GM12873 (cell line): ENCODE measurements around the gene PNMA6A.

Experiments used
- TF ChIP-seq, protein P1 (sequence below): IDR thresholded peaks from 2 replicates; pipeline ENCODE4 v1.5.1; 2012; ENCODE audit warnings: low read depth, mild to moderate bottlenecking, moderate library complexity, low read length, control low read depth; ENCODE audit not compliant: insufficient read depth; ENCODE audit errors: missing control alignments

PNMA6A gene

DNA sequence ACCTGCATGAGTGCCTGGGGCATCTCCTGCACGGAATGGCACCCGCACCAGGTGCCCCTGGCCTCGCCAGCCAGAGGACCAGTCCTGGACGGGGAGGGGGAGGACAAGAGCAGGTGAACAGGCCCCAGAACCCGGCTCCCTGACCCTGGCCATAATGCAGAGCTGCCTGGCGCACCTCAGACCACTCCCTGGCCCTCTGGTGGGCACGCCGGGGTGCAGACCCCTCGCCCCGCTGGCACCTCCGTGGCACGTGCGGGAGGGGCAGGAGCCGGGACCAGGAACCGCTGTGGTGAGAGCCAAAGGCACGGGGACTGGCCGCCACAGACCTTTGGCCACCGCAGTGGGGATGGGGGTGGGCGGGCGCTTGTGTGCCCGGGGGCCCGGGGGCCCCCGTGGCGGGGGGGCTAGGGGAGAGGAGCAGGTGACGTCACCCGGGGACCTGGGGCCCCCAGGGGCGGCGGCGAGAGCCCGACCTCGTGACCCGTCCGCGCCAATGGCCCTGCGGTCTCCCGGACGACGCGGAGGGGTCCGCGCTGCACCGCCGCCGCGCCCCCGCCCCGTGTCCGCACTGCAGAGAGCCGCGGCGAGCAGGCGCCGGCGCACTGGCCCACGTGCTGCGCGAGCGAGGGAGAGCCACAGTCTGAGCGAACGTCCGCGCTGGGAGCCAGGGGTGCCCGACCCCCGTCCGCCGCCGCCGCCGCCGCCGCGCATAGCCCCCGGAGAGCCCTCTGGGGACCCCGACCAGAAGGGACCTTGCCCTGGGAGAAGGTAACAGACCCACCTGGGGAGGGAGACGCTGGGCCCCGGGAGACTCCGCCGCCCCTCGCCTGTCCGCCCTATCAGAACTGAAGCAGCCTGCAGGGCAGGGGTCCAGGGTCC is 16.1 kb upstream of the PNMA6A start, which contains the start of gene PNMA3:
TSS of gene PNMA3 (plus strand) at position 600 of the 879 bp plus-strand sequence. CDS start 586 bp downstream, outside the sequence.
- TF ChIP-seq, protein P1, sequence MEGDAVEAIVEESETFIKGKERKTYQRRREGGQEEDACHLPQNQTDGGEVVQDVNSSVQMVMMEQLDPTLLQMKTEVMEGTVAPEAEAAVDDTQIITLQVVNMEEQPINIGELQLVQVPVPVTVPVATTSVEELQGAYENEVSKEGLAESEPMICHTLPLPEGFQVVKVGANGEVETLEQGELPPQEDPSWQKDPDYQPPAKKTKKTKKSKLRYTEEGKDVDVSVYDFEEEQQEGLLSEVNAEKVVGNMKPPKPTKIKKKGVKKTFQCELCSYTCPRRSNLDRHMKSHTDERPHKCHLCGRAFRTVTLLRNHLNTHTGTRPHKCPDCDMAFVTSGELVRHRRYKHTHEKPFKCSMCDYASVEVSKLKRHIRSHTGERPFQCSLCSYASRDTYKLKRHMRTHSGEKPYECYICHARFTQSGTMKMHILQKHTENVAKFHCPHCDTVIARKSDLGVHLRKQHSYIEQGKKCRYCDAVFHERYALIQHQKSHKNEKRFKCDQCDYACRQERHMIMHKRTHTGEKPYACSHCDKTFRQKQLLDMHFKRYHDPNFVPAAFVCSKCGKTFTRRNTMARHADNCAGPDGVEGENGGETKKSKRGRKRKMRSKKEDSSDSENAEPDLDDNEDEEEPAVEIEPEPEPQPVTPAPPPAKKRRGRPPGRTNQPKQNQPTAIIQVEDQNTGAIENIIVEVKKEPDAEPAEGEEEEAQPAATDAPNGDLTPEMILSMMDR, result no peak

GRCh38 chrX:153057281-153057680 is 15.0 kb upstream of the PNMA6A start:
- TF ChIP-seq, protein P1, result no peak

GRCh38 chrX:153059191-153060094 is 12.8 kb upstream of the PNMA6A start:
- TF ChIP-seq, protein P1, result no peak

DNA sequence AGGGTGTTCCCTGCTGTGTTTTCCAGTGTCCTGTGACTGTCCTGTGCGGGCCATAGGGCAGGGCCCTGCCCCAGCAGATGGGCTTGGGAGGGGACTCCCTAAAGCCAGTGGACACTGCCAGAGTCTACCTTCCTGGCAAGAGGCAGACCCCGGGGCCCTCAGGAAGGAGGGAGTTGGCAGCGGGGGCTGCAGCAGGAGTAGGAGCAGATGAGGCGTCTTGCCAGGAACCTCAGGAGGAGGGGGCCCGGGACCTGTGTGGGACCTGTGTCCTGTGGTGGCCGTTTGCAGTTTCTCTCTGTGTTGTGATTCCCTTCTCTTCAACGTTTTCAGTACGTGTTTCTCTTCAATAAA is 12.2 kb upstream of the PNMA6A start:
- TF ChIP-seq, protein P1, result no peak

GRCh38 chrX:153061732-153062131 is 10.5 kb upstream of the PNMA6A start:
- TF ChIP-seq, protein P1, result no peak

DNA sequence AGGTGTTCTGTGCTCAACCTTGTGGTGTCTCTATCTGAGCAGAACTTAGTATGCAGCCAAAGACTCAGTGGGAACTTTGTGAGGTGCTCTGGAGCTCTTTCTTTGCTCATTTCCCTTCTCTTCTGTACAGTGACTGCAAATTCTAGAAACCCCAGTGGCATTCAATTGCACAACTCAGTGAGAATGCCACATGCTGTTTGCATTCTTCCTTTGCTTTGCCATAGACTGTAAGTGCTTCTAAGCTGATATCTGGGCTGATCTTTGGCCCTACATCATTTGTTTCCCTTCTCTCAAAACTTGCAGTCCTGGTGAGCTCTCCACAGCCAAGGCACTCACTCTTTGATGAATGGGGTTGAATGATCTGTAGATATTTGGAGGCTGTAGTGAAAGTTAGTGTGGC is 8.9 kb upstream of the PNMA6A start:
- TF ChIP-seq, protein P1, result no peak

DNA sequence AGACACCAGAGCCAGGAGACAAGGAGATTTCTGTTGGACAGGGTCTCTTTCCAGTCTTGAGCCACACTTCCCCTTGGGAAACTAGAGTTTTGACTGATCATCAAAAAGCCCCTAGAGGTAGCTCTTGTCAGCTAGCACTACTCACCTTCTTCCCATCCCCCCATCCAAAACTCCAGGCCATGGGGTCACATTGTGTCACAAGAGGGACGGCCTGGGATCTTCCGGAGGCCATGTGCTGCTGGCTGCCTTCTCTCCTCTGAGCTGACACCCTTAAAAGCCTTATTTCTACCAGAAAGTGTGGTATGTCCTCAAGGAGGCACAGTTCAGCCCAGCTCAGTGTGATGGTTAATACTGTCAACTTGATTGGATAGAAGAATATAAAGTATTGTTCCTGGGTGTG is 8.2 kb upstream of the PNMA6A start:
- TF ChIP-seq, protein P1, result no peak
